ENCODE data around the gene ARHGEF10L. TPM values are rescaled to one million over a fixed set of nuclear protein-coding genes. Genes with fewer than 3 reads are reported as not detected.

The ARHGEF10L gene
- total RNA-seq, 2 donors from 2014 or later: not detected

DNA sequence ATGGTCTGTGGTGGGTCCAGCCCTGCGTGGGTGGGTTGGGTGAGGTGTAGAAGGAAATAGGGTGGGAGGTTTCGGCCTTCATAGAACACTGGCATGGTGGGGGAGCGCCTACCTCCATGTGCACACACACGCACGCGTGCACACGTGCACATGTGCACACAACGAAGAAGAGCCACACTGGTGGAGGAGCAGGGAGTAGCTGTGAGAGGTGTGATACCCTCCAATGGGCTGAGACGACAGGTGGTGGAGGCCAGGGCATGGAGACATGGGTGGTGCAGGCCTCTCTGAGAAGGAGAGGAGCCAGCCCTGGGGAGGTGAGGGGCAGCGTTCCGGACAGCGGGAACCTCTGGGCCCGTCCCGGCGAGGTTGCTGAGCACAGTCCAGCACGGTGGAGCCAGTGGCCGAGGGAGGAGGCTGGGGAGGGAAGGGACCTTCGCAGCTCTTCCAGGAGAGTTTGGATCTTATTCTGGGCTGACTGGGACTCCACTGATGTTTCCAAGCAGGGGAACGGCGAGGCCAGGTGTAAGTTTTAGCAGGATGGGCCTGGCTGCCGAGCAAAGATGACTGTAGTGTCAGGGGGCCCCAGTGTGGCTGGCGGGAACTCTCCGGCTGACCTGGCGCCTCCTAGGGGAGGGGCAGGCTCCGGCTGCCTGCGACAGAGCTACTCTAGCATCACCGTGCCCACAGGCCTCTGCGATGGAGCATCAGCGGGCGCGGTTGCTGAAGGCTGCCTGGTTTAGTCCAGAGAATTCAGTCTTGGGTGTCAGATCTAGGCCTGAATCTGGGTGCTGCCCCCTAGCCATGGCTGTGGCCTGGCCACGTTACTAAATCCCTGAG is 107.2 kb downstream of the ARHGEF10L start:
- no peaks in the 10 kb centered on the region for H3K36me3 Mint-ChIP-seq
- no peaks in the 10 kb centered on the region for H3K9me3 Mint-ChIP-seq
- peak in 1 of 2 donors; percentile 21 for ATAC-seq
- H3K4me1 Mint-ChIP-seq (ENCODE audit: low read depth in 2 of 2): no peaks in the 10 kb centered on the region
- no peak for DNase-seq (ENCODE audit: low spot score)
- no peak overlapping the region for H3K4me3 Mint-ChIP-seq
- no peak overlapping the region for H3K27ac Mint-ChIP-seq
- peaks cover 0 to 2% of the 10 kb centered on the region in 2 donors for H3K27me3 Mint-ChIP-seq

DNA sequence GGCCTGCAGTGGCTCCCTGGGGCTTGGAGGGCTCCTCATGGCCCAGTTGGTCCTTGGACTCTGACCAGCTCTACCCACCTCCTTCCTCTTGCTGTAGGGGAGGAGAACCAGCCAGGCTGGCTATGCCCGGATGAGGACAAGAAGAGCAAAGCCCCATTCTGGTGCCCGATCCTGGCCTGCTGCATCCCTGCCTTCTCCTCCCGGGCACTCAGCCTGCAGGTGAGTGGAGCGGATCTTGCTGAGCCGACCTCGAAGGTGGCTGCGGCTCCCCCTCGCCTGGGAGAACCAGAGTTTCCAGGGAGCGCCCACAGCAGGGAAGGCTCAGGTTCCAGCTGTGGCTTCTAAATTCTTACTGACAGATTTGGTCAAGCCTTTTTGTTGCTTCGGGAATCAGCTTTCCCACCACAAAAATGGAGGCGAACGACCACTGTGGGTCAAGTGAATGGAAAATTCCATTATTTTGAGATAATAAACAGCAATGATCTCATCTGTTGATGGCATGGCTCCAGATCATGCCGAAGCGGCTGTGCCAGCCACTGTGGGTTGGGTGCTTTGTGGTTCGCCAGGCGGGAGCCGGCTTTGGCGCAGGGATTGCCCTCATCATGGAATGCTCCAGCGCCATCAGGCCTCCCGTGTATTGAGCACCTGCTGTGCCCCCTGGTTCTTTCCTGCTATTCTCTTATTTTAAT is 109.1 kb downstream of the ARHGEF10L start:
- no peak for DNase-seq (ENCODE audit: low spot score)
- no peaks in the 10 kb centered on the region for H3K9me3 Mint-ChIP-seq
- no peaks in the 10 kb centered on the region for H3K36me3 Mint-ChIP-seq
- no peak for ATAC-seq
- H3K4me1 Mint-ChIP-seq (ENCODE audit: low read depth in 2 of 2): no peaks in the 10 kb centered on the region
- H3K27ac Mint-ChIP-seq: no peak overlapping the region
- H3K4me3 Mint-ChIP-seq: no peak overlapping the region
- no peaks in the 10 kb centered on the region for H3K27me3 Mint-ChIP-seq

- no peak overlapping the region for H3K4me3 Mint-ChIP-seq
- no peak for DNase-seq (ENCODE audit: low spot score)
- H3K27me3 Mint-ChIP-seq: no peaks in the 10 kb centered on the region
- H3K4me1 Mint-ChIP-seq (ENCODE audit: low read depth in 2 of 2): no peaks in the 10 kb centered on the region
- no peak for ATAC-seq
- no peak overlapping the region for H3K27ac Mint-ChIP-seq
- H3K9me3 Mint-ChIP-seq: no peaks in the 10 kb centered on the region
- no peaks in the 10 kb centered on the region for H3K36me3 Mint-ChIP-seq
These were observed 110.0 kb downstream of the ARHGEF10L start for GRCh38 chr1:17649371-17650106.

GRCh38 chr1:17653276-17653675 is 113.8 kb downstream of the ARHGEF10L start:
- Mint-ChIP-seq H3K4me1 (ENCODE audit: low read depth in 2 of 2) (no peaks in the 10 kb centered on the region), H3K4me3 (no peak overlapping the region), H3K27ac (no peak overlapping the region), H3K36me3 (no peaks in the 10 kb centered on the region), H3K9me3 (no peaks in the 10 kb centered on the region), H3K27me3 (no peaks in the 10 kb centered on the region)
- ATAC-seq (no peak), DNase-seq (ENCODE audit: low spot score) (no peak)

DNA sequence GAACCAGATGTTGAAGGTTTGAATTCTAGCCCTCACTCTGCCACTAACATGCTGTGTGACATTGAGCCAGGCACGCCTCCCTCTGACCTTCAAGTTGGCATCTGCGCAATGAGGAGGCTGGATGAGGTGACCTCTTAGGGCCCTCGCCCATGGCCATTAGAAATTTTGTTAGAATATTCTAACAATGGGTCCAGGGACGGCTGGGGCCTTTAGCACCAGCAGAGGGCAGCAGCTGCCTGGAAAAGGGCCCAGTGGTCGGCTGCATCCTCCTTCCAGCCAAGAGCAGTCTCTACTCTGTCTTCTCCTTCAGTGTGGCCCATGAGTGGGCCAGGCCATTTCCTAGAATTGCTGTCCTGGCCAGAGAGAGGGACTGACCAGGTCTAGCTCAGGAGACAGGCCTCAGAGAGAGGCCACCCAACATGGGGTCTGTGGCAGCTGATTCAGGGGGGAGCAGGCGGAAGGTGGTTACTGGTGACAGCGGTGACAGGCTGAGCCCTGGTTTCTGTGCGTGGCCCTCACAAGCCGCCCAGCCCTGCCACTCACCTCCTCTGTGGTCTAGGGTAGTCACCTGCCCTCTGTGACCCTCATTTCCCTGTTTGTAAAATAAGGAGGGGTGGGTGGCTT is 114.3 kb downstream of the ARHGEF10L start:
- no peak overlapping the region for H3K27ac Mint-ChIP-seq
- H3K9me3 Mint-ChIP-seq: no peaks in the 10 kb centered on the region
- H3K36me3 Mint-ChIP-seq: no peaks in the 10 kb centered on the region
- no peaks in the 10 kb centered on the region for H3K4me1 Mint-ChIP-seq (ENCODE audit: low read depth in 2 of 2)
- H3K27me3 Mint-ChIP-seq: no peaks in the 10 kb centered on the region
- DNase-seq (ENCODE audit: low spot score) (no peak), ATAC-seq (no peak)
- H3K4me3 Mint-ChIP-seq: no peak overlapping the region

DNA sequence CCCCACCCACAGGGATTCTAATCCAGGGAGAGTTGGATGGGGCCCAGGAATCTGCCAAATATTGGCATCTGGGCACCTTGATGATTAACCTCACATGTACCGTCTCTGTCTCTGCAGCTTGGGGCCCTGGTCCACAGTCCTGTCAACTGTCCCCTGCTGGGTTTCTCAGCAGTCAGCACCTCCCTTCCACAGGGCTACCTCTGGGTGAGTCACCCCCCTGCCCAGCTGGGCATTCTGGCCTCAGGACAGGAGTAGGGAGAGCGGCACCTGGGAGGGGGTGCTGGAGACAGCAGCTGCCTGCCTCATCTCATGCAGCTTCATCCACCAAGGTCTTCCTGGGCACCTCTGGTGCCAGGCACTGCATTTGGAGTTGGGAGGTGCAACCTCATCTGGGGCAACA is 115.0 kb downstream of the ARHGEF10L start:
- DNase-seq (ENCODE audit: low spot score) (no peak), ATAC-seq (no peak)
- no peak overlapping the region for H3K4me3 Mint-ChIP-seq
- no peaks in the 10 kb centered on the region for H3K36me3 Mint-ChIP-seq
- no peaks in the 10 kb centered on the region for H3K4me1 Mint-ChIP-seq (ENCODE audit: low read depth in 2 of 2)
- H3K27ac Mint-ChIP-seq: no peak overlapping the region
- no peaks in the 10 kb centered on the region for H3K9me3 Mint-ChIP-seq
- no peaks in the 10 kb centered on the region for H3K27me3 Mint-ChIP-seq

- DNase-seq (ENCODE audit: low spot score) (no peak), ATAC-seq (no peak)
- Mint-ChIP-seq H3K27ac (no peak overlapping the region), H3K27me3 (no peaks in the 10 kb centered on the region), H3K4me1 (ENCODE audit: low read depth in 2 of 2) (no peaks in the 10 kb centered on the region), H3K9me3 (no peaks in the 10 kb centered on the region), H3K4me3 (no peak overlapping the region), H3K36me3 (no peaks in the 10 kb centered on the region)
These were observed 115.7 kb downstream of the ARHGEF10L start for GRCh38 chr1:17655169-17655568.

- Mint-ChIP-seq H3K9me3 (no peaks in the 10 kb centered on the region), H3K36me3 (no peaks in the 10 kb centered on the region), H3K4me3 (no peak overlapping the region), H3K27ac (no peak overlapping the region), H3K27me3 (no peaks in the 10 kb centered on the region), H3K4me1 (ENCODE audit: low read depth in 2 of 2) (no peaks in the 10 kb centered on the region)
- DNase-seq (ENCODE audit: low spot score) (no peak), ATAC-seq (no peak)
These were observed 116.4 kb downstream of the ARHGEF10L start for GRCh38 chr1:17655922-17656321.

DNA sequence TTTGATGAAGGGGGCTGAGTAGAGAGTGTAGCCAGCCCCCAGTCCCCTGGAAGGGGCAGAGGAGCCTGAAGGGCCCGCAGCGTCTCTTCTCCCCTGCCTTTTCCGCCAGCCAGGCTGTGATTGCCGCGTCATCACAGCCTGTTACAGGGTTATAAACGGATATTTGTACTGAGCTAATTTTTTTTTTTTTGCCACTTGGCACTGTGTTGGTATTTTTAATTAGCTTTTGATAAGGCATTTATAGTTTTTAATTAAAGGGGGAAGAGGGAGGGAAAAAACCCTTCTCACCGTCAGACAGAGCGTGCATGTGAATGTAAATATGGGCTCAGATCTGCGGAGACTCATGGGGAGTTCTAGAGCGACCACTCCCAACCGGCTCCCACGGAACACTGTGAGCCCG is 117.9 kb downstream of the ARHGEF10L start:
- H3K4me1 Mint-ChIP-seq (ENCODE audit: low read depth in 2 of 2): no peaks in the 10 kb centered on the region
- ATAC-seq: no peak

DNA sequence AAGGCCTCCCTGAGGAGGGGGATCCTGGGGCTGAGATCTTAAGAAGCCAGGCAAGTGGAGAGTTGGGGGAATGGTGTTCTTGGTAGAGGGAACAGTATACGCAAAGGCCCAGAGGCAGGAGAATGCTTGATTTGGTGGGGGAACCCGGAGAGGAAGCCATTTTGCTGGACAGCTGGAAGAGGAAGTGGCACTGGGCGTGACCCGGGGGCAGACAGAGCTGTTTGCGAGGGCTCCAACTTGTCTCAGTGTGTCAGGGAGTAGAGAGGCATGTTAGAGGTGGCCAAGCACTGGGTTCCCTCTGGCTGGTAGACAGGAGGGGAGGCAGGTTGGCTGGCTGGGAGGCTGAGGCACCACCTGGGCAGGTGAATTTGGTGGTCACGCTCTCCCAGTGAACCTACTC is 119.3 kb downstream of the ARHGEF10L start:
- DNase-seq (ENCODE audit: low spot score): no peak
- Mint-ChIP-seq H3K4me3 (no peak overlapping the region), H3K9me3 (no peaks in the 10 kb centered on the region), H3K27ac (no peak overlapping the region), H3K36me3 (no peaks in the 10 kb centered on the region), H3K4me1 (ENCODE audit: low read depth in 2 of 2) (no peaks in the 10 kb centered on the region), H3K27me3 (no peaks in the 10 kb centered on the region)
- no peak for ATAC-seq

More for the DNA sequence above, 117.9 kb downstream of the ARHGEF10L start:
- Mint-ChIP-seq H3K36me3 (no peaks in the 10 kb centered on the region), H3K9me3 (no peaks in the 10 kb centered on the region), H3K27me3 (no peaks in the 10 kb centered on the region), H3K4me3 (no peak overlapping the region), H3K27ac (no peak overlapping the region)
- DNase-seq (ENCODE audit: low spot score): no peak

DNA sequence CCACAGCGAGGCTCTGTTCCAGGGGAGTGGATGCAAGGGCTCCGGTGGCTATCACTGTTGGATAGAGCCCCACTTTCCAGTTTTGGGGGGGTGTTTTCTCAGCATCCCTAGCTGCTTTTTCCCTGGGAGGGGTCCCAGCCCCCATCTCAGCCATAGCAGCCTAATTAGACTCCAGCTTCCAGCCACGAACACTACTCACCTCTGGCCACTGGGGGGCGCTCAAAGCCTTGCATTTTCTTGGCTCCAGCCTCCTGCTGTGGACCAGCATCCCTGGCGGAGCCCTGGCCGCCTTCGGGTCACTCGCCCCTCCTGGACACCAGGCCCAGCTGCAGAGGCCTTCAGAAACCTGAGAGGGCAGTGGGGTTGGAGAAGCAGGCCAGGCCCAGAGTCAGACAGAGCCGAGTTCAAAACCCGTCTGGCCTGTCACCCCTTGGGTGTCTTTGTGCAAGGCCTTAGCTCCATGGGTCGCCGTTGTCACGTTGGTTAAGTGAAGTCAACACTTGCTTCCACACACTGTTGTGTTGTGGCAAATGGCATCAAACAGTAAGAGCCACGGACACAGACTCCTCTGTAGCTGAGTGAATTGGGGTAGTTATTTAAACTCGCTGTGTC is 122.2 kb downstream of the ARHGEF10L start:
- Mint-ChIP-seq H3K36me3 (no peaks in the 10 kb centered on the region), H3K4me3 (no peak overlapping the region), H3K27me3 (no peaks in the 10 kb centered on the region), H3K27ac (no peak overlapping the region), H3K9me3 (no peaks in the 10 kb centered on the region), H3K4me1 (ENCODE audit: low read depth in 2 of 2) (no peaks in the 10 kb centered on the region)
- ATAC-seq (no peak), DNase-seq (ENCODE audit: low spot score) (no peak)

- Mint-ChIP-seq H3K27me3 (no peaks in the 10 kb centered on the region), H3K36me3 (no peaks in the 10 kb centered on the region), H3K4me3 (no peak overlapping the region), H3K27ac (no peak overlapping the region), H3K4me1 (ENCODE audit: low read depth in 2 of 2) (no peaks in the 10 kb centered on the region), H3K9me3 (no peaks in the 10 kb centered on the region)
- DNase-seq (ENCODE audit: low spot score): no peak
- ATAC-seq: no peak
These were observed 122.8 kb downstream of the ARHGEF10L start for GRCh38 chr1:17662296-17662695.

GRCh38 chr1:17662786-17663185 is 123.3 kb downstream of the ARHGEF10L start:
- H3K36me3 Mint-ChIP-seq: no peaks in the 10 kb centered on the region
- no peak for DNase-seq (ENCODE audit: low spot score)
- H3K4me3 Mint-ChIP-seq: no peak overlapping the region
- H3K4me1 Mint-ChIP-seq (ENCODE audit: low read depth in 2 of 2): no peaks in the 10 kb centered on the region
- no peak for ATAC-seq
- no peaks in the 10 kb centered on the region for H3K9me3 Mint-ChIP-seq
- no peaks in the 10 kb centered on the region for H3K27me3 Mint-ChIP-seq
- no peak overlapping the region for H3K27ac Mint-ChIP-seq
